Stimulated activated CD8-positive, alpha-beta memory T cell treated with anti-CD3 and anti-CD28 coated beads, Interleukin-2, amount 100 ng/mL, for 48 hours (primary cell): ENCODE results near the gene STX18.
"Not testable (repeated sequence)": the region's sequence is repeated elsewhere in the genome, so short reads cannot be mapped to it uniquely, and the experiment has no call there.

Source experiments
- DNase-seq, 2 donors: peaks; one replicate each; pipeline ENCODE4 v3.0.0-alpha.2; 2020; ENCODE audit warnings: low read depth in 2 of 2

Gene STX18

GRCh38 chr4:4480205-4480604, 61.6 kb downstream of the STX18 start:
- DNase-seq = no peak

GRCh38 chr4:4479366-4479765, 62.5 kb downstream of the STX18 start:
- no peak for DNase-seq

- DNase-seq = no peak
Measured at GRCh38 chr4:4477796-4478195, 64.1 kb downstream of the STX18 start.

GRCh38 chr4:4477391-4477790, 64.5 kb downstream of the STX18 start:
- no peak for DNase-seq

- no peak for DNase-seq
Measured at GRCh38 chr4:4474476-4474875, 67.4 kb downstream of the STX18 start.

GRCh38 chr4:4472344-4472958, 69.4 kb downstream of the STX18 start:
- DNase-seq = no peak

GRCh38 chr4:4471195-4471594, 70.7 kb downstream of the STX18 start:
- no peak for DNase-seq

GRCh38 chr4:4470208-4470607, 71.6 kb downstream of the STX18 start:
- no peak for DNase-seq

GRCh38 chr4:4465238-4465637, 76.6 kb downstream of the STX18 start:
- not testable (repeated sequence) for DNase-seq

- DNase-seq = no peak
Measured at GRCh38 chr4:4462970-4463369, 78.9 kb downstream of the STX18 start.

- DNase-seq = peak in 1 of 2 donors; percentile 2
Measured at GRCh38 chr4:4461850-4462249, 80.0 kb downstream of the STX18 start.

- DNase-seq = no peak
Measured at GRCh38 chr4:4461178-4461577, 80.7 kb downstream of the STX18 start.

- DNase-seq = peak in 1 of 2 donors; percentile 0
Measured at GRCh38 chr4:4460759-4461158, 81.1 kb downstream of the STX18 start.

GRCh38 chr4:4459181-4459580, 82.7 kb downstream of the STX18 start:
- DNase-seq = no peak

- DNase-seq = no peak
Measured at GRCh38 chr4:4457803-4458553, 83.9 kb downstream of the STX18 start.

GRCh38 chr4:4456816-4457578, 84.9 kb downstream of the STX18 start:
- DNase-seq = no peak

- DNase-seq = no peak
Measured at GRCh38 chr4:4456351-4456750, 85.5 kb downstream of the STX18 start.

GRCh38 chr4:4455210-4455865, 86.5 kb downstream of the STX18 start:
- no peak for DNase-seq

GRCh38 chr4:4446434-4446833, 95.4 kb downstream of the STX18 start:
- no peak for DNase-seq

GRCh38 chr4:4443821-4444220, 98.0 kb downstream of the STX18 start:
- DNase-seq = no peak

GRCh38 chr4:4440333-4441061, 101.4 kb downstream of the STX18 start:
- no peak for DNase-seq

GRCh38 chr4:4439782-4440181, 102.1 kb downstream of the STX18 start:
- no peak for DNase-seq
